Stimulated activated CD8-positive, alpha-beta memory T cell treated with anti-CD3 and anti-CD28 coated beads, Interleukin-4, amount 100 ng/mL, for 24 hours (primary cell): Measurements from ENCODE around the gene PPP1R10.
"Not testable (repeated sequence)": the region's sequence is repeated elsewhere in the genome, so short reads cannot be mapped to it uniquely, and the experiment has no call there.

ENCODE experiments used
- DNase-seq: peaks from one replicate; pipeline ENCODE4 v3.0.0-alpha.2; 2020; ENCODE audit warnings: low read depth

Gene PPP1R10

DNA sequence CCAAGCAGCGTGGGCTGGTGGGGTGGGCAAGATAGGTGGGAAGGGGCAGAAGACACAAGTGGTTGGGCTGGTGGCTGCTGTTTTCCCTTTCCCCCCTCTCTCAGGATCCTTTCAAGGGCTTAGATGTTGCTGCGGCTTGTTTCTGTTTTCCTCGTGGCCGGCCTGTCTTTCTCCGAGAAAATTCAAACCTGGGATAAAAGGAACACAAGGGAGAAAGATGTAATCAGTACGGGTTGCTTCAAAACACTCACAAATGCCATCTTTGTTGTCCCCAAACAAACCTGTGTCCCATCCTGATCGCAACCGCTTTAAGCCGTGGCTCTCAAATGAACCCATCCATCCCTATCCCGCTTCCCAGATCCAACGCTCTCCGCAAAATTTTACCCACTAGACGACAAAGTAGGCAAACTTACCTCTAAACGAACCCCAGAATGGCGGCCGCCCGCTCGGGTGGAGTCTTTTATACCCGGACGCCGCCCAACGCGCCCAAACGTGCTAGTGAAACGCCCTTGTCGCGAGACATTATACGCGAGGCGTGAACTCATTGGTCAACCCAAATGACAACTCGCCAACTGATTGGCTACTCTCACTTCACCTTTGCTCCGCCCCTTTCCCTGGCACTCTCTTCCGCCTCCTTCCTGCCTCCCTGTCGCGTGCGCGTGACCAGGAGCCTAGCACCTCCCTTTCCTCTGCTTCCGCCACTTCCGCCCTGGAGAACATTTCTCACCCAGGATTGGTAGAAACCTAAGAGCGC lies at the start of gene PPP1R10:
Gene PPP1R10, minus strand, starts transcription at position 433 of the 754 bp plus-strand sequence. CDS start 7,299 bp downstream, outside the sequence.
- DNase-seq: peak; percentile 94

DNA sequence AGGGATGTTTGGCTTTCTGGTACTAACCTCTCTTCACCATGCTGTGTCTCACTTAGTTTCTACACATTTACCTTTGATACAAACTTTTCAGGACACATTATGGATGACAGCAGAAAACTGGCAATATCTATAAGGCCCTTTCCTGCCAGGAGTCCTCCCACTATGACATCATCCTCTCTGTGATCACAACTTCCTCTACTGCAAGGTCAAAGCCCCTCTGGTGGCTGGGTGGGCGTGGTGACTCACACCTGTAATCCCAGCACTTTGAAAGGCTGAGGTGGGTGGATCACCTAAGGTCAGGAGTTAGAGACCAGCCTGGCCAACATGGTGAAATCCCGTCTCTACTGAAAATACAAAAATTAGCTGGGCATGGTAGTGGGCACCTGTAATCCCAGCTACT lies 49.3 kb upstream of the PPP1R10 start:
- peak; percentile 51 for DNase-seq

- no peak for DNase-seq
Observed at GRCh38 chr6:30664994-30665767, 48.1 kb upstream of the PPP1R10 start.

DNA sequence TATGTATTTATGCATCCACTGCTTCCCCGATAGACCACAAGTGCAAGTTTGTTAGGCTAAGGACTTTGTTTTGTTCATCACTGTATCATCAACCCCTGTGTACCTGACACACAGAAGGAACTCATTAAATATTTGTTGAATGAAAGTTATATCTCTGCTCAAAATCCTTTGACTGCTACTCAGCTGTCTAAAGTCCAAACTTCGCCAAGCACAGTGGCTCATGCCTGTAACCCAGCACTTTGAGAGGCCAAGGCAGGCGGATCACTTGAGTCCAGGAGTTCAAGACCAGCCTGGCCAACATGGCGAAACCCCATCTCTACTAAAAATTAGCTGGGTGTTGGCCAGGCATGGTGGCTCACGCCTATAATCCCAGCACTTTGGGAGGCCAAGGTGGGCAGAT lies 40.9 kb upstream of the PPP1R10 start:
- DNase-seq: not testable (repeated sequence)

- no peak for DNase-seq
Observed at GRCh38 chr6:30657454-30657853, 40.4 kb upstream of the PPP1R10 start.

DNA sequence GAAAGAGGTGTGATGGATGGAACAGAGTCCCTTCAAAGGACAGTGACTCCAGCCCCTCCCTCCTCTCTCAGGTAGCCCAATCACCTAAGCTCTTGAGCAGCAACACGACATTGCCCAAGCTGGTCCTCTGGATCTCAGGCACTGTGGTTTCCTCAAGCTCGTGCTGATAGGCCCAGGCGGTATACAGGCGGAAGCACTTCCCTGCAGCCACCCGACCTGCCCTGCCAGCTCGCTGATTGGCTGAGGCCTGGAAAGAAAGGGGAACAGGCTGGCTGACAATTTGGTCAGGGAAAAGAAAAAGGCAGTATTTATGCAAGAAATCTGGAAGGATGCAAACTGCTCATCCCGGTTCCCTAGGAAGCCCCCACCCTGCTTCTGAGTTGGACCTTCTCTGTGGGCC lies 39.5 kb upstream of the PPP1R10 start:
- DNase-seq: no peak

DNA sequence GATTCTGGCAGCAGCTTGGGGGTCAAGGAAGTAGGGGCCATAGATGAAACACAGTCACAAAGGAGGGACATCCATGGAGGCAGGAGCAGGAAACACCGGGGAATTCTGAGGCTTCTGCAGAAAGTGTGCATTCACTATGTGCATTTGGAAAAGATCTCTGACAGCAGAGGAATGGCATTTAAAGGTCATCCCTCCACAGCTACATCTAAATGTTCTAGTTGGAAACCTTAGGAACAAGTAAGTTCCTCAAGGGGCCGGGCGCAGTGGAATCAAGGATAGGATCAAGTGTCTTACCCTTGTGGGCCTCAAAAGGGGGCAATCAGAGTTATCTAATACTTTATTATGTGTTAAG lies 38.7 kb upstream of the PPP1R10 start:
- no peak for DNase-seq

DNA sequence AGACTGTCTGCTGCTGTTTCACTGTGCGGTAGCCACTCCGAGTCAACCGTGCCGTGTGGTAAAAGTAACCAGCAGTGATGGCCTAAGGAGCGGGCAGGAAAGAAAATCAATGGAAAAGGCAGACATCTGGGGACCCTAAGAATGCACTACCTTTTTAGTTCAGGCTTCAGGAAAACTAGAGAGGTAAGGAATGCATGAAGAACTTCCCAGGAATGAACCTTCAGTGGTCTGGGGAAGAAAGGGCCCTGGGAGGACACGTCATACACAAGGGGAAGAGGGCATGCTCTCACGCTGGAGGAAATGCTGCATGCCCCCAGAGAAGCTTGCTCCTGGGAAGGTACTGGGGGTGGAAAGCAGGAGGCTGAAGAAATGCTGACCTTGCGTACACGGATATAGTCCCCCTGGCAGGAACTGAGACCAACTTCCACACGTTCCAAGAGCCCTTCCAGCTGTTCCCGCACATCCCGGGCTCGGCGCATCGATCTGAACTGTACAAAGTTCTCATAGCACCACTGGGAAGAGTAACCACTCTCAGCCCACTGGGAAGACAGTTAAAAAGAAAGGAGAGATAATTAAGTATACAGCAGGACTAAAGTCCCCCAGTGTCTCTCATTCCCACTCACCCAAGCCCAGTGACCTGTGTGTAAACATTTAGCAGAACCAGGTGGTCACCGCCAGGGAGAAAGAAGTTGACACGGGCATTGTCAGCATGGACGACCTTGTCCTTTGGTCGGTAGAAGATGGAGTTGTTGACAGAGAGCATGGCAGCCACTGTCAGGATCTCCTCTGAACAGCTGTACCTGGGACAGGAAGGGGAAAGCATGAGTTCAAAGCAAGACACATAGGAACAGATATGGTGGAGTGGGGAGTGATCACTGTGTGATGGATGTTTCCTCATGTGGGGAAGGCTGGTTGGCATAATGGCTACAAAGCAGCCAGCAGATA lies 38.0 kb upstream of the PPP1R10 start:
- no peak for DNase-seq

DNA sequence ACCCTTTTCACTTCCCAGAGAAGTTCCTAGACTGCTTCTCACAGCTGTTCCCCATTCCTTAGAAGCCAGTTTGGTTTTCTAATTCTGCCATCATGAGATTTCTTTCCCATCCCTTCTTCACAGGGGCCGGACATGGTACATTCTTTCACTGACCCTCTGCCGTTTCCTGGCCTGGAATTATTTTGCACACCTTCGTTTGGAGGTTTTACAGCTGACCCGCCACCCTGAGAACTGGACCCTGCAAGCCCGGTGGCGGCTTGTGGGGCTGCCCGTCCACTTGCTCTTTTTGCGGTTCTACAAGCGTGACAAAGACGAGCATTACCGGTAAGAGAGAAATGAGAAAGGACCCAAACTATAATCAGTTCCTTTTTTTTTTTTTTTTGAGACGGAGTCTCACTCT lies 34.1 kb upstream of the PPP1R10 start:
- DNase-seq: no peak

DNA sequence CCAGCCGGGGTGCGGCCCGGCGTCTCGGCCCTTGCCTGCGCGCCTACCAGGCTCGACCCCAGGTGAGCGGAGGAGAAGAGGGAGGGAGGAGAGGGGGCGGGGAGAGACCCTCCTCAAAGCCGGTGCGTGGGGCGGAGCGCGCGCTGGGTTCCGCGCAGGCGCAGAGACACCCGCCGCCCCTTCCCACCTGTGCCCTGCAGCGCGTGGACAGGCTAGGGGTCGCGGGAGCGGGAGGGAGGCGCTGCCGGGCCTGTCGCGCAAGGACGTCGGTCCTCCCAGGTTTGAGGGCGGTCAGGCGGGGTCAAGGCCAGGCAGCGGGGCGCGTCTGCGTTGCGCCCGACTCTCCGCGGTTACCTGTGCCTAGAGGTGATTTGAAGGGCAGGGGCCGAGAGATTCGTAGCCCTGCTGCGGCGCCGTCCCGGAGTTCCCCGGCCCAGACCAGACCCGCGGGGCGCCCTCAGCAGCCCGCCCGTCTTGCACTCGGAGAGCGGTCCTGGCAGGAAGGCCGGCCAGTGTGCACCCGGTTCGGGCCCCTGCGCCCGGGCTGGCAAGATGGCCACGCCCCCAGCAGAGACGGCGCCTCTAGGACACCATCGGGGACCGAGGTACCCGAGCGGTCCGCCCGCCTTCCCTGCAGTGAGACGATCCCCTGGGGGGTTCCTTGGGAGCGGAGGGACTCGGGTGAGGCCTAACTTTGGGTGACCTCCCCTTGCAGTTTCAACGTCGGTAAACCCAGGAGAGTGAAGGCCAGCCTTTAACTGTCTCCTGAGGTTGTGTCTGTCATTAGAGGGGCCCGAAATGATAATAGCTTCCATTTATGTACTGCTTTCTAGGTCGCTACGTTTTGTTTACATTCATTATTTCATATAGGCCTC lies 30.4 kb upstream of the PPP1R10 start:
- peak; percentile 65 for DNase-seq

DNA sequence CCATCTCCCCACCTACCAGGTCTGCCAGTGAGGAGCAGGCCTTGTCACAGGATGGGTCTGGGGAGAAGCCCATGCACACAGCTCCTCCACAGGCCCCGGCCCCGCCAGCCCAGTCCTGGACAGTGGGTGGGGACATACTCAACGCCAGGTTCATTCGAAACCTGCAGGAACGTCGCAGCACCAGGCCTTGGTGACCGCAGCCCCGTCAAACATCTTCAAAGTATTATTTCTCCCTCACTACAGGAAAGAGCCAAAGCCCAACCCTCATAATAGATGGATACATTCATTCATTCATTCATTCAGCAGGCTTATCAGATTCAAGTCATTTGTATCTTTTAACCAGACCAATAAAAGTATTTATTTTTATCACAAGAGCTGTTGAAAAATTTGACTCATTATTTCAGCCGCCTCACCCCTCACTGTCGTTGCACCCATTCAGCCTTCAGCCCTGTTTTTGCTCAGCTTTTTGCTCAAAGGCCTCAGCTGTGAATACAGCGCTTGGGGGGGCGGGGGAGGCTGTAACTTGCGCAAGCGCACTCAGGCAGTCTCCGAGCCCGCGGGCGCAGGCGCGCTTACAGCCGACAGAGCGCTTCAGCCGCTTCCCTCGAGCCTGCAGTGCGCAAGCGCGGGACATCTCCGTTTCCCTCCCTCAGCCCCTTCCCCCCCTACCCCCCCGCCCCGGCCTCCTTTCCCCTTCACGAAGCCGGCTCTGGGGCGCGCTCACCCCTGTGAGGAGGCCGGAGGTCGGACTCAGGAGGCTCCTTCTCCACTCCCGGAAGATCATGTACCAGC lies 29.6 kb upstream of the PPP1R10 start, which contains the start of gene C6orf136:
Gene C6orf136, plus strand, starts transcription at position 684 of the 792 bp plus-strand sequence. Its CDS starts 99 bp downstream, at position 783.
- peak; percentile 88 for DNase-seq

DNA sequence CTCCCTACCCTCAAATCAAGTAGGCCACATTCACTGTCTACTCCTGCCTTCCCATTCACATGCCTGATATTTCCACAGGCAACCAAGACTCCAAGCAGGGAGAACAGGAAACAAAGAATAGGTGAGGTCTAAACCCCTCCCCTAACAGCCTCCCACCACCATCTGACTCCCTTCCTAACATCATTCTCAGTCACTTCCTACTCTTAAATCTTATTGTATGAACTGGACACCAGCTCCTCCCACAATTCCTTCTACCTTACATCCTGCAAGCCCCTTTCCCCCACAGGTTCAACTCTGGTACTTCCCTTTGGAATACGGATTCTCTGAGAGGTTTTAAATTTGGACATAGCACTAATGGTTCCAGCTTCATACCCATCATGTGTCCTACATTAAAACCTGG lies 28.9 kb upstream of the PPP1R10 start:
- no peak for DNase-seq

GRCh38 chr6:30644769-30645168 lies 27.7 kb upstream of the PPP1R10 start:
- no peak for DNase-seq

GRCh38 chr6:30643656-30644055 lies 26.6 kb upstream of the PPP1R10 start:
- no peak for DNase-seq

DNA sequence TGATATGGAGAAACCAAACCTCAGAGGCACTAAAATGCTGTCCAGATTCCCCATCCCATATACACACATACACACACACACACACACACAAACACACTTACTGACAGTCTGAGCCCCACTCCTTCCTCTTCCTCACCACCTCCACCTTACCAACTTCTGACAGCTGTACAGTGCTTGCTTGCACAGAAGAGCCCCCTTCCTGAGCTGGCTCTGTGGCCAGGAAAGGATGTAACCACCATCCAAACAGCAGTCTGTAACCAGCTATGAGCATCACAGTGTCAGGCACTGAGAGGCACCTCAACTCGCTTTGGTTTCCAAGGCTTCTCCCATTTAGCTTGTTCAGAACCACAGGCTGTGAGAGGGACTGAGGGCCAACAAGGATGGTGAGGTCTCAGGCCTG lies 24.0 kb upstream of the PPP1R10 start:
- no peak for DNase-seq

DNA sequence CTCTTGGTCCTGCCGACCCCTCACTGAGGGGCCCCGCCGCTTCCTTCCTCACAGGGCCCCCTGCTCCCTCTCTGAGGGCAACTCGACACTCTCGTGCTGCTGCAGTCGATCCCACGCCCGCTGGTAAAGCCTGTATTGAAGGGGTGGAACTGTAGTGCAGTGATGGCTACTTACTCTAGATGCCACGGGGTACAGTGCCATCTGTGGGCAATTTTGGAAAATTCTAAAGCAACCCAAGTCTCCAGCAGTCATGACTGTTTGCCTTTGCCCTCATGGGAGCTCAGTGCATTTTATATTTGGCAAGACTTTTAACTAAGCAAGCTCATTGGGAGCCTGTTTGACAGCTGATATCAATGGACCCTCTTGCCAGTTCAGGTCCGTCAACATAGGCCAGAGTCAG lies 23.4 kb upstream of the PPP1R10 start:
- no peak for DNase-seq

- no peak for DNase-seq
Observed at GRCh38 chr6:30635834-30636233, 18.8 kb upstream of the PPP1R10 start.

- peak; percentile 86 for DNase-seq
Observed at GRCh38 chr6:30626484-30627366, 9.7 kb upstream of the PPP1R10 start, which contains the start of gene ATAT1. ATAT1 (plus strand) TSS chr6:30626874.

- no peak for DNase-seq
Observed at GRCh38 chr6:30625511-30625910, 8.5 kb upstream of the PPP1R10 start.
